Calu3 (cell line): Measurements from ENCODE around the gene RERE. TPM values are rescaled to one million over a fixed set of nuclear protein-coding genes. Genes with fewer than 3 reads are reported as not detected.

ENCODE experiments used
- BruUV-seq: library from RNA; stranded (reverse); fragments of 400-500 nt; replicated peaks from 2 replicates; lab custom pipeline; 2021; lab: Mats Ljungman, UMichigan
- CTCF ChIA-PET: fragments of 300-600 bp; sonication (Branson Sonifier 250); formaldehyde crosslinking; loops from one replicate; lab custom pipeline; 2022; ENCODE audit warnings: antibody characterized with exemption; lab: Charles Lee
- DNase-seq: peaks from one replicate; pipeline ENCODE4 v3.0.0; 2022
- H3K27ac Mint-ChIP-seq: one replicate; pipeline ENCODE4 v1.8.0; 2022; ENCODE audit warnings: mixed read lengths; ENCODE audit not compliant: unreplicated experiment
- H3K27me3 Mint-ChIP-seq: one replicate; pipeline ENCODE4 v1.8.0; 2022; ENCODE audit warnings: mixed read lengths; ENCODE audit not compliant: unreplicated experiment
- H3K36me3 Mint-ChIP-seq: one replicate; pipeline ENCODE4 v1.8.0; 2022; ENCODE audit warnings: mild to moderate bottlenecking, moderate library complexity, mixed read lengths; ENCODE audit not compliant: insufficient read depth, unreplicated experiment
- H3K4me1 Mint-ChIP-seq: one replicate; pipeline ENCODE4 v1.8.0; 2022; ENCODE audit warnings: mild to moderate bottlenecking, low read depth, mixed read lengths; ENCODE audit not compliant: unreplicated experiment
- H3K4me3 Mint-ChIP-seq: one replicate; pipeline ENCODE4 v1.8.0; 2022; ENCODE audit warnings: mild to moderate bottlenecking, low read depth, moderate library complexity, mixed read lengths; ENCODE audit not compliant: unreplicated experiment
- H3K9me3 Mint-ChIP-seq: one replicate; pipeline ENCODE4 v1.8.0; 2022; ENCODE audit warnings: low read depth, mixed read lengths; ENCODE audit not compliant: unreplicated experiment
- CTCF ChIP-seq: fragments of 200-600 bp; IDR thresholded peaks from one replicate; pipeline ENCODE4 v1.8.0; 2022; ENCODE audit warnings: antibody characterized with exemption; ENCODE audit not compliant: unreplicated experiment
- intact Hi-C: fragments of 100-400 bp; cut with micrococcal nuclease; formaldehyde crosslinking; loops from one replicate; pipeline ENCODE4 v1.10.0; 2022; ENCODE audit not compliant: unreplicated experiment
- total RNA-seq: library from RNA; stranded (reverse); gene quantifications from 2 replicates; pipeline ENCODE4 v1.2.3, GENCODE V29; 2022

RERE gene
- total RNA-seq, 1 experiment from 2014 or later: 45.9 TPM

- H3K27ac Mint-ChIP-seq: no peak overlapping the region
- BruUV-seq: no TSS peak
Observed at GRCh38 chr1:8348047-8348776, 469.2 kb downstream of the RERE start.

GRCh38 chr1:8347635-8348034, 469.8 kb downstream of the RERE start:
- Mint-ChIP-seq H3K27me3 (no peaks in the 10 kb centered on the region), H3K36me3 (peaks cover 9% of the 10 kb centered on the region), H3K9me3 (peaks cover 4% of the 10 kb centered on the region), H3K4me1 (peaks cover 20% of the 10 kb centered on the region), H3K4me3 (no peak overlapping the region), H3K27ac (no peak overlapping the region)
- no peak for DNase-seq
- TF ChIP-seq CTCF: no peak
- intact Hi-C loops: loop anchor here (2.0 kb wide), 1 partner anchor 365 kb away; no protein-coding TSS in a partner anchor
- BruUV-seq: no TSS peak
- CTCF ChIA-PET: interaction anchor here (1.0 kb wide), 1 partner anchor 372 kb away, joined by 5 read pairs; no protein-coding TSS in a partner anchor

More at GRCh38 chr1:8348047-8348776, 469.2 kb downstream of the RERE start:
- CTCF ChIA-PET: interaction anchor here (0.6 to 1.0 kb wide), 3 partner anchors 333 to 373 kb away, joined by 3 to 8 read pairs (median 5); no protein-coding TSS in a partner anchor
- no peak for TF ChIP-seq CTCF
- Mint-ChIP-seq H3K4me1 (peaks cover 16% of the 10 kb centered on the region), H3K27me3 (no peaks in the 10 kb centered on the region), H3K9me3 (peaks cover 4% of the 10 kb centered on the region), H3K36me3 (peaks cover 9% of the 10 kb centered on the region), H3K4me3 (peak overlapping the region; percentile 10)
- no peak for DNase-seq
- intact Hi-C loops: loop anchor here (2.0 kb wide), 1 partner anchor 365 kb away; no protein-coding TSS in a partner anchor

- Mint-ChIP-seq H3K27ac (no peak overlapping the region), H3K4me1 (peaks cover 20% of the 10 kb centered on the region), H3K9me3 (peaks cover 4% of the 10 kb centered on the region), H3K36me3 (peaks cover 9% of the 10 kb centered on the region), H3K4me3 (no peak overlapping the region), H3K27me3 (no peaks in the 10 kb centered on the region)
- CTCF ChIA-PET: no interaction called here
- no TSS peak for BruUV-seq
- TF ChIP-seq CTCF: no peak
- intact Hi-C loops: no loop called here
- DNase-seq: no peak
Observed at GRCh38 chr1:8345621-8346415, 471.6 kb downstream of the RERE start.

GRCh38 chr1:8344893-8345507, 472.4 kb downstream of the RERE start:
- Mint-ChIP-seq H3K9me3 (peaks cover 4% of the 10 kb centered on the region), H3K4me3 (no peak overlapping the region), H3K4me1 (peaks cover 20% of the 10 kb centered on the region), H3K27me3 (no peaks in the 10 kb centered on the region), H3K36me3 (peaks cover 9% of the 10 kb centered on the region), H3K27ac (peak overlapping the region; percentile 8)
- DNase-seq: no peak
- intact Hi-C loops: no loop called here
- no peak for TF ChIP-seq CTCF
- CTCF ChIA-PET: no interaction called here
- BruUV-seq: no TSS peak
